B cell (primary cell): Measurements from ENCODE around the gene BTNL8.

Experiments used
- EZH2 ChIP-seq: IDR thresholded peaks from 2 replicates; pipeline ENCODE4 v1.6.1; 2012; ENCODE audit warnings: borderline replicate concordance, low read depth, mild to moderate bottlenecking, moderate library complexity, low read length; ENCODE audit not compliant: insufficient read depth, poor library complexity, severe bottlenecking
- TF ChIP-seq, protein P1 (sequence below): fragments of 200-600 bp; IDR thresholded peaks from one replicate; pipeline ENCODE4 v1.8.0; 2022; ENCODE audit warnings: antibody characterized with exemption, mild to moderate bottlenecking

DNA sequence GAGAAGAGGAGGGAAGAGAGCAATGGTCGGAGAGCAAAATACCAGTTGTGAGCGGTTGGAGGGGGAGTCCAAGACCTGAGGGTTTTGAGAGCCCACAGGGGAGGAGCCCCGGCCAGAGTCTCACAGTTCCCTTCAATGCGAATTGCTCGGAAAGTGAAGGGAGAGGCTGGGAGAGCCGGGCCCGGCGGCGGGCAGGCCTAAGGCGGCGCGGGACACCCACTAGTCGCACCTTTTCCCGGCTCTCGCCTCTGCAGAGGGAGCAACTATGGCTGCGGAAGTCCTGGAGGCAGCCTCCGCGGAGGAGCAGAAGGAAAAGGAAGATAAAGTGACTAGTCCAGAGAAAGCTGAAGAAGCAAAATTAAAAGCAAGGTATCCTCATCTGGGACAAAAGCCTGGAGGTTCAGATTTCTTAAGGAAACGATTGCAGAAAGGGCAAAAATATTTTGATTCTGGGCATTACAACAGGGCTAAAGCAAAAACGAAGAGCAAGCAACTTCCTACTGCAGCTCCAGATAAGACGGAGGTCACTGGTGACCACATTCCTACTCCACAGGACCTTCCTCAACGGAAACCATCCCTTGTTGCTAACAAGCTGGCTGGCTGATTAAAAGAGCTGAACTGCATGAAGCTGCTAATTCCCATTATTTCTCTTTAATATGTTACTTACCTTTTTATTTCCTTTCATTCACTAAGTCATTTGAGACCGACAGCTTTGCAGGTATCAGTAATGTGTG lies 83.2 kb downstream of the BTNL8 start:
- TF ChIP-seq, protein P1, sequence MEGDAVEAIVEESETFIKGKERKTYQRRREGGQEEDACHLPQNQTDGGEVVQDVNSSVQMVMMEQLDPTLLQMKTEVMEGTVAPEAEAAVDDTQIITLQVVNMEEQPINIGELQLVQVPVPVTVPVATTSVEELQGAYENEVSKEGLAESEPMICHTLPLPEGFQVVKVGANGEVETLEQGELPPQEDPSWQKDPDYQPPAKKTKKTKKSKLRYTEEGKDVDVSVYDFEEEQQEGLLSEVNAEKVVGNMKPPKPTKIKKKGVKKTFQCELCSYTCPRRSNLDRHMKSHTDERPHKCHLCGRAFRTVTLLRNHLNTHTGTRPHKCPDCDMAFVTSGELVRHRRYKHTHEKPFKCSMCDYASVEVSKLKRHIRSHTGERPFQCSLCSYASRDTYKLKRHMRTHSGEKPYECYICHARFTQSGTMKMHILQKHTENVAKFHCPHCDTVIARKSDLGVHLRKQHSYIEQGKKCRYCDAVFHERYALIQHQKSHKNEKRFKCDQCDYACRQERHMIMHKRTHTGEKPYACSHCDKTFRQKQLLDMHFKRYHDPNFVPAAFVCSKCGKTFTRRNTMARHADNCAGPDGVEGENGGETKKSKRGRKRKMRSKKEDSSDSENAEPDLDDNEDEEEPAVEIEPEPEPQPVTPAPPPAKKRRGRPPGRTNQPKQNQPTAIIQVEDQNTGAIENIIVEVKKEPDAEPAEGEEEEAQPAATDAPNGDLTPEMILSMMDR: no peak
- no peak for TF ChIP-seq EZH2
